Measurements from ENCODE around the gene SLC26A3.

Gene SLC26A3

GRCh38 chr7:107815254-107815882 is 12.3 kb upstream of the SLC26A3 start:
- DNase-seq = no peak

- DNase-seq = no peak
These were observed 10.5 kb upstream of the SLC26A3 start for GRCh38 chr7:107813524-107813923.

GRCh38 chr7:107811934-107812333 is 8.9 kb upstream of the SLC26A3 start:
- DNase-seq = no peak

- DNase-seq = no peak
These were observed 7.6 kb upstream of the SLC26A3 start for GRCh38 chr7:107810626-107811025.

- DNase-seq = no peak
These were observed 6.2 kb upstream of the SLC26A3 start for GRCh38 chr7:107809179-107809578.

- DNase-seq = no peak
These were observed 3.3 kb downstream of the SLC26A3 start for GRCh38 chr7:107799647-107800264.

- DNase-seq = no peak
These were observed 10.7 kb downstream of the SLC26A3 start for GRCh38 chr7:107792364-107792763.

- DNase-seq = no peak
These were observed 13.4 kb downstream of the SLC26A3 start for GRCh38 chr7:107789647-107790046.

- DNase-seq = no peak
These were observed 14.4 kb downstream of the SLC26A3 start for GRCh38 chr7:107788662-107789061.

- DNase-seq = no peak
These were observed 14.8 kb downstream of the SLC26A3 start for GRCh38 chr7:107788216-107788615.

GRCh38 chr7:107785926-107786325 is 17.1 kb downstream of the SLC26A3 start:
- no peak for DNase-seq

GRCh38 chr7:107785170-107785569 is 17.9 kb downstream of the SLC26A3 start:
- no peak for DNase-seq

- no peak for DNase-seq
These were observed 19.4 kb downstream of the SLC26A3 start for GRCh38 chr7:107783648-107784047.

GRCh38 chr7:107782374-107782773 is 20.6 kb downstream of the SLC26A3 start:
- DNase-seq = no peak

GRCh38 chr7:107779647-107780099 is 23.4 kb downstream of the SLC26A3 start:
- DNase-seq = no peak

- no peak for DNase-seq
These were observed 24.7 kb downstream of the SLC26A3 start for GRCh38 chr7:107778283-107778682.

GRCh38 chr7:107777702-107778101 is 25.3 kb downstream of the SLC26A3 start:
- no peak for DNase-seq

- no peak for DNase-seq
These were observed 30.0 kb downstream of the SLC26A3 start for GRCh38 chr7:107773027-107773426.

GRCh38 chr7:107768263-107768662 is 34.8 kb downstream of the SLC26A3 start:
- DNase-seq = no peak

GRCh38 chr7:107767391-107767790 is 35.6 kb downstream of the SLC26A3 start:
- DNase-seq = no peak

- DNase-seq = no peak
These were observed 44.4 kb downstream of the SLC26A3 start for GRCh38 chr7:107758667-107759066.

- no peak for DNase-seq
These were observed 48.4 kb downstream of the SLC26A3 start for GRCh38 chr7:107754642-107755041.

GRCh38 chr7:107751113-107751512 is 51.9 kb downstream of the SLC26A3 start:
- no peak for DNase-seq

GRCh38 chr7:107746006-107746405 is 57.0 kb downstream of the SLC26A3 start:
- DNase-seq = no peak

- DNase-seq = no peak
These were observed 58.7 kb downstream of the SLC26A3 start for GRCh38 chr7:107744345-107744750.

Measured in CD4-positive, alpha-beta T cell treated with Interleukin-17A for 4 hours (primary cell).